Measurements from ENCODE around the gene ZBTB49.

- TF ChIP-seq EP300 (conservative IDR thresholded peaks at IDR 0.05; ENCODE audit: poor library complexity, severe bottlenecking) (no peak), CTCF (IDR thresholded peaks at IDR 0.05; ENCODE audit: poor library complexity, severe bottlenecking) (no peak), TAF1 (IDR thresholded peaks at IDR 0.05; ENCODE audit: low read depth) (no peak), POLR2AphosphoS5 (IDR thresholded peaks at IDR 0.05) (no peak), RAD21 (conservative IDR thresholded peaks at IDR 0.05) (no peak)
Measured at GRCh38 chr4:4277531-4277930, 12.5 kb upstream of the ZBTB49 start.
